Heart left ventricle (tissue), 13 donors: ENCODE data around the gene SMPX.
A peak's percentile ranks its signal among the peaks of the same experiment; 100 is the strongest.

Experiments
- CTCF ChIP-seq, 12 donors: fragments of 200-600 bp; sonication (generic) in 4 of 12; IDR thresholded peaks; one replicate each; pipeline versions ENCODE4 v1.5.0 to v1.8.0; 2018 to 2022; ENCODE audit warnings: antibody characterized with exemption in 12 of 12, mild to moderate bottlenecking in 5 of 12
- POLR2A ChIP-seq, 2 donors: fragments of 450-650 bp; IDR thresholded peaks; one replicate each; pipeline ENCODE4 v1.6.1; 2017; ENCODE audit warnings: antibody characterized with exemption in 2 of 2, mild to moderate bottlenecking in 2 of 2, moderate library complexity in 2 of 2
- donor health status: ischemic (EF 13 %, LVEDD 7.1; RV severe dilation, severe dysfunction).
- donor health status: DM: no; HTN: yes; CAD: no.
- donor health status: DM: no; HTN: no; CAD: no.
- donor health status: ischemic (EF 25% LVEDD 6.9; RV normal size, moderate dysfunction).
- donor health status: ischemic (EF 25% LVEDD 5.7; RV mildly dilated, moderate dysfunction).
- donor health status: ischemic (EF 35%, LVEDD 5.7; RV mildly dilated, moderate dysfunction).
- donor health status: nonischemic (EF 11% LVEDD 7.7; RV severe dilation, severe dysfunction).
- donor health status: DM: yes; HTN: yes; CAD: no.
- donor health status: PGD.
- donor health status: ischemic (EF 29% LVEDD 5.4; RV normal size, mild dysfunction).
- donor health status: nonischemic (EF 23%, LVEDD 6.1; RV moderate dilation, normal function).

GRCh38 chrX:21758488-21758887, 572 bp upstream of the SMPX start:
- TF ChIP-seq CTCF (IDR thresholded peaks at IDR 0.05), result peak in 3 of 12 donors; percentile 13 to 41 (median 33)
- no peak for TF ChIP-seq POLR2A (IDR thresholded peaks at IDR 0.05)
